HepG2 (cell line): ENCODE results near the gene KRT12. TPM values are rescaled to one million over a fixed set of nuclear protein-coding genes. Genes with fewer than 3 reads are reported as not detected.

Experiments used
- ARNT2 ChIP-seq: sonication (generic); formaldehyde crosslinking; IDR thresholded peaks from 2 replicates; pipeline ENCODE4 v1.8.0; 2022; ENCODE audit warnings: mild to moderate bottlenecking, low read depth, missing genetic modification reagents, moderate library complexity
- CBFB ChIP-seq: sonication (generic); formaldehyde crosslinking; IDR thresholded peaks from 2 replicates; pipeline ENCODE4 v1.4.0; 2020; ENCODE audit warnings: missing genetic modification reagents
- CHCHD3 ChIP-seq: sonication (generic); formaldehyde crosslinking; IDR thresholded peaks from 2 replicates; pipeline ENCODE4 v1.8.0; 2022; ENCODE audit warnings: mild to moderate bottlenecking, missing genetic modification reagents, moderate library complexity
- CHD4 ChIP-seq: fragments of 200-600 bp; sonication (generic); IDR thresholded peaks from 2 replicates; pipeline ENCODE4 v1.7.0; 2017; ENCODE audit warnings: mild to moderate bottlenecking, low read length, borderline replicate concordance
- CREB1 ChIP-seq, 2 experiments: fragments of 450-650 bp in 1 of 2; IDR thresholded peaks; 2 replicates each; pipeline ENCODE4 v1.6.1; 2016 to 2017; ENCODE audit warnings: control low read depth in 1 of 2, mild to moderate bottlenecking in 1 of 2, missing compliant biosample characterization in 1 of 2, missing genetic modification characterization in 1 of 2
- EZH2 ChIP-seq: conservative IDR thresholded peaks from 2 replicates; pipeline ENCODE4 v1.6.1; 2012; ENCODE audit warnings: mild to moderate bottlenecking, low read depth, low read length, moderate library complexity
- GABPB1 ChIP-seq: IDR thresholded peaks from 2 replicates; pipeline ENCODE4 v1.6.1; 2016; ENCODE audit warnings: mild to moderate bottlenecking, missing genetic modification reagents, moderate library complexity, missing compliant biosample characterization
- GATA4 ChIP-seq: sonication (generic); IDR thresholded peaks from 2 replicates; pipeline ENCODE4 v1.6.1; 2016; ENCODE audit warnings: antibody characterized with exemption, low read depth, borderline replicate concordance
- HCFC1 ChIP-seq: fragments of 150-350 bp; IDR thresholded peaks from 2 replicates; pipeline ENCODE4 v1.6.1; 2014; ENCODE audit warnings: low read depth, low read length
- HHEX ChIP-seq: IDR thresholded peaks from 2 replicates; pipeline ENCODE4 v1.6.1; 2016; ENCODE audit warnings: control low read depth
- NCOA1 ChIP-seq: sonication (generic); formaldehyde crosslinking; IDR thresholded peaks from 2 replicates; pipeline ENCODE4 v1.9.0; 2021; ENCODE audit warnings: missing genetic modification reagents
- NCOR1 ChIP-seq: fragments of 200-600 bp; sonication (generic); IDR thresholded peaks from 2 replicates; pipeline ENCODE4 v1.7.0; 2017; ENCODE audit warnings: antibody characterized with exemption, low read length, borderline replicate concordance
- NFKBIZ ChIP-seq: IDR thresholded peaks from 2 replicates; pipeline ENCODE4 v1.6.1; 2018; ENCODE audit warnings: missing genetic modification reagents, missing compliant biosample characterization
- POLR2AphosphoS5 ChIP-seq: IDR thresholded peaks from 2 replicates; pipeline ENCODE4 v1.6.1; 2012; ENCODE audit warnings: low read depth, low read length
- SPEN ChIP-seq: sonication (generic); formaldehyde crosslinking; IDR thresholded peaks from 2 replicates; pipeline ENCODE4 v1.5.1; 2020; ENCODE audit warnings: low read depth, mild to moderate bottlenecking, missing genetic modification reagents
- SUZ12 ChIP-seq: fragments of 150-350 bp; IDR thresholded peaks from 2 replicates; pipeline ENCODE4 v1.6.1; 2014; ENCODE audit warnings: low read depth, low read length
- TOPORS ChIP-seq: sonication (generic); formaldehyde crosslinking; IDR thresholded peaks from 2 replicates; pipeline ENCODE4 v1.8.0; 2023; ENCODE audit warnings: mild to moderate bottlenecking, missing genetic modification reagents
- ZNF501 ChIP-seq: sonication (generic); formaldehyde crosslinking; IDR thresholded peaks from 2 replicates; pipeline ENCODE4 v1.5.1; 2020; ENCODE audit warnings: mild to moderate bottlenecking, moderate library complexity, missing genetic modification reagents
- ZNF678 ChIP-seq: sonication (generic); formaldehyde crosslinking; IDR thresholded peaks from 2 replicates; pipeline ENCODE4 v1.4.0; 2020; ENCODE audit warnings: mild to moderate bottlenecking, missing genetic modification reagents
- polyA plus RNA-seq, 8 experiments: library from polyadenylated mRNA; depleted of rRNA in 3 of 8; stranded (reverse) in 7 of 8; unstranded in 1 of 8; fragments of >200 nt; fragmentation: Illumina TruSeq in 4 of 8; extraction: Trizol in 4 of 8; gene quantifications; 2 replicates each; pipeline versions ENCODE4 v1.2.1 to v1.2.3, GENCODE V29; 2011 to 2016; ENCODE audit warnings: low read depth in 4 of 8, missing spikeins in 1 of 8, mixed read lengths in 1 of 8; ENCODE audit not compliant: insufficient read depth in 1 of 8
- total RNA-seq, 5 experiments: library from RNA; depleted of rRNA; stranded (reverse); fragments of >200 nt; fragmentation: Illumina TruSeq; extraction: Trizol; gene quantifications; 2 replicates each; pipeline ENCODE4 v1.2.3, GENCODE V29; 2016; ENCODE audit warnings: low read depth in 1 of 5
- TF ChIP-seq, protein P1 (sequence below): sonication (generic); formaldehyde crosslinking; IDR thresholded peaks from 2 replicates; pipeline ENCODE4 v1.5.0; 2020; ENCODE audit warnings: mild to moderate bottlenecking, missing genetic modification reagents, borderline replicate concordance
- TF ChIP-seq, protein P2 (sequence below): sonication (generic); formaldehyde crosslinking; IDR thresholded peaks from 2 replicates; pipeline ENCODE4 v1.8.0; 2023; ENCODE audit warnings: mild to moderate bottlenecking, missing genetic modification reagents
- TF ChIP-seq, protein P3 (sequence below): sonication (generic); formaldehyde crosslinking; IDR thresholded peaks from 2 replicates; pipeline ENCODE4 v1.8.1; 2023; ENCODE audit warnings: mild to moderate bottlenecking, missing genetic modification reagents
- TF ChIP-seq, protein P4 (sequence below): sonication (generic); formaldehyde crosslinking; IDR thresholded peaks from 2 replicates; pipeline ENCODE4 v1.4.0; 2020; ENCODE audit warnings: missing genetic modification reagents, borderline replicate concordance

KRT12 gene
- total and polyA plus RNA-seq, 2 of the 13 experiments (the other 11 are each of a cell fraction or from before 2014, with no cell fraction given), result 0.07 to 0.09 TPM

GRCh38 chr17:40818733-40819527 lies 48.1 kb downstream of the KRT12 start (continued):
- TF ChIP-seq HCFC1, result no peak
- TF ChIP-seq NFKBIZ (CRISPR knock-in tag), result no peak
- TF ChIP-seq ZNF678 (CRISPR knock-in tag), result no peak
- no peak for TF ChIP-seq HHEX (CRISPR knock-in tag)
- TF ChIP-seq ARNT2 (CRISPR knock-in tag), result peak; percentile 59
- no peak for TF ChIP-seq EZH2
- 0 out of 2 replicates have a peak, but pooled peaks have one; percentile 53 for TF ChIP-seq ZNF501
- TF ChIP-seq, protein P1, sequence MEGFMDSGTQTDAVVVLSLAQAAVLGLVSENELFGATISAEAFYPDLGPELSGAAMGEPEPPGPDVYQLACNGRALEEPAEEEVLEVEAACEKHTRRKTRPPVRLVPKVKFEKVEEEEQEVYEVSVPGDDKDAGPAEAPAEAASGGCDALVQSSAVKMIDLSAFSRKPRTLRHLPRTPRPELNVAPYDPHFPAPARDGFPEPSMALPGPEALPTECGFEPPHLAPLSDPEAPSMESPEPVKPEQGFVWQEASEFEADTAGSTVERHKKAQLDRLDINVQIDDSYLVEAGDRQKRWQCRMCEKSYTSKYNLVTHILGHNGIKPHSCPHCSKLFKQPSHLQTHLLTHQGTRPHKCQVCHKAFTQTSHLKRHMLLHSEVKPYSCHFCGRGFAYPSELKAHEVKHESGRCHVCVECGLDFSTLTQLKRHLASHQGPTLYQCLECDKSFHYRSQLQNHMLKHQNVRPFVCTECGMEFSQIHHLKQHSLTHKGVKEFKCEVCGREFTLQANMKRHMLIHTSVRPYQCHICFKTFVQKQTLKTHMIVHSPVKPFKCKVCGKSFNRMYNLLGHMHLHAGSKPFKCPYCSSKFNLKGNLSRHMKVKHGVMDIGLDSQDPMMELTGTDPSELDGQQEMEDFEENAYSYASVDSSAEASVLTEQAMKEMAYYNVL (CRISPR knock-in tag), result no peak
- peak; percentile 93 for TF ChIP-seq POLR2AphosphoS5
- 0 out of 2 replicates have a peak, but pooled peaks have one; percentile 35 for TF ChIP-seq GATA4
- no peak for TF ChIP-seq SUZ12
- no peak for TF ChIP-seq NCOR1
- TF ChIP-seq, protein P2, sequence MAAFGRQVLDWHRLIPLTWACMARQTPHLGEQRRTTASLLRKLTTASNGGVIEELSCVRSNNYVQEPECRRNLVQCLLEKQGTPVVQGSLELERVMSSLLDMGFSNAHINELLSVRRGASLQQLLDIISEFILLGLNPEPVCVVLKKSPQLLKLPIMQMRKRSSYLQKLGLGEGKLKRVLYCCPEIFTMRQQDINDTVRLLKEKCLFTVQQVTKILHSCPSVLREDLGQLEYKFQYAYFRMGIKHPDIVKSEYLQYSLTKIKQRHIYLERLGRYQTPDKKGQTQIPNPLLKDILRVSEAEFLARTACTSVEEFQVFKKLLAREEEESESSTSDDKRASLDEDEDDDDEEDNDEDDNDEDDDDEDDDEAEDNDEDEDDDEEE (CRISPR knock-in tag), result no peak
- TF ChIP-seq TOPORS, result no peak
- peak; percentile 93 for TF ChIP-seq GABPB1 (CRISPR knock-in tag)
- TF ChIP-seq NCOA1 (CRISPR knock-in tag), result no peak
- no peak for TF ChIP-seq CBFB (CRISPR knock-in tag)
- TF ChIP-seq, protein P3, sequence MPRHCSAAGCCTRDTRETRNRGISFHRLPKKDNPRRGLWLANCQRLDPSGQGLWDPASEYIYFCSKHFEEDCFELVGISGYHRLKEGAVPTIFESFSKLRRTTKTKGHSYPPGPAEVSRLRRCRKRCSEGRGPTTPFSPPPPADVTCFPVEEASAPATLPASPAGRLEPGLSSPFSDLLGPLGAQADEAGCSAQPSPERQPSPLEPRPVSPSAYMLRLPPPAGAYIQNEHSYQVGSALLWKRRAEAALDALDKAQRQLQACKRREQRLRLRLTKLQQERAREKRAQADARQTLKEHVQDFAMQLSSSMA, result peak; percentile 63; the same call in 1 of the 2 replicates
- no peak for TF ChIP-seq CHD4
- TF ChIP-seq SPEN, result peak; percentile 63; the same call in 1 of the 2 replicates
- TF ChIP-seq, protein P4, sequence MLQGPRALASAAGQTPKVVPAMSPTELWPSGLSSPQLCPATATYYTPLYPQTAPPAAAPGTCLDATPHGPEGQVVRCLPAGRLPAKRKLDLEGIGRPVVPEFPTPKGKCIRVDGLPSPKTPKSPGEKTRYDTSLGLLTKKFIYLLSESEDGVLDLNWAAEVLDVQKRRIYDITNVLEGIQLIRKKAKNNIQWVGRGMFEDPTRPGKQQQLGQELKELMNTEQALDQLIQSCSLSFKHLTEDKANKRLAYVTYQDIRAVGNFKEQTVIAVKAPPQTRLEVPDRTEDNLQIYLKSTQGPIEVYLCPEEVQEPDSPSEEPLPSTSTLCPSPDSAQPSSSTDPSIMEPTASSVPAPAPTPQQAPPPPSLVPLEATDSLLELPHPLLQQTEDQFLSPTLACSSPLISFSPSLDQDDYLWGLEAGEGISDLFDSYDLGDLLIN (CRISPR knock-in tag), result no peak
- TF ChIP-seq CREB1 (IDR thresholded peaks at IDR 0.05), result no peak; the same call in 1 of the 2 replicates
- 0 out of 2 replicates have a peak, but pooled peaks have one; percentile 39 for TF ChIP-seq CREB1 (CRISPR knock-in tag; IDR thresholded peaks at IDR 0.05)
- TF ChIP-seq CHCHD3, result no peak
